ENCODE results near the gene NEK4. TPM values are rescaled to one million over a fixed set of nuclear protein-coding genes. Genes with fewer than 3 reads are reported as not detected.

Gene NEK4
- total and polyA plus RNA-seq, 8 donors: 23.6 to 35.0 (median 28.5) TPM

DNA sequence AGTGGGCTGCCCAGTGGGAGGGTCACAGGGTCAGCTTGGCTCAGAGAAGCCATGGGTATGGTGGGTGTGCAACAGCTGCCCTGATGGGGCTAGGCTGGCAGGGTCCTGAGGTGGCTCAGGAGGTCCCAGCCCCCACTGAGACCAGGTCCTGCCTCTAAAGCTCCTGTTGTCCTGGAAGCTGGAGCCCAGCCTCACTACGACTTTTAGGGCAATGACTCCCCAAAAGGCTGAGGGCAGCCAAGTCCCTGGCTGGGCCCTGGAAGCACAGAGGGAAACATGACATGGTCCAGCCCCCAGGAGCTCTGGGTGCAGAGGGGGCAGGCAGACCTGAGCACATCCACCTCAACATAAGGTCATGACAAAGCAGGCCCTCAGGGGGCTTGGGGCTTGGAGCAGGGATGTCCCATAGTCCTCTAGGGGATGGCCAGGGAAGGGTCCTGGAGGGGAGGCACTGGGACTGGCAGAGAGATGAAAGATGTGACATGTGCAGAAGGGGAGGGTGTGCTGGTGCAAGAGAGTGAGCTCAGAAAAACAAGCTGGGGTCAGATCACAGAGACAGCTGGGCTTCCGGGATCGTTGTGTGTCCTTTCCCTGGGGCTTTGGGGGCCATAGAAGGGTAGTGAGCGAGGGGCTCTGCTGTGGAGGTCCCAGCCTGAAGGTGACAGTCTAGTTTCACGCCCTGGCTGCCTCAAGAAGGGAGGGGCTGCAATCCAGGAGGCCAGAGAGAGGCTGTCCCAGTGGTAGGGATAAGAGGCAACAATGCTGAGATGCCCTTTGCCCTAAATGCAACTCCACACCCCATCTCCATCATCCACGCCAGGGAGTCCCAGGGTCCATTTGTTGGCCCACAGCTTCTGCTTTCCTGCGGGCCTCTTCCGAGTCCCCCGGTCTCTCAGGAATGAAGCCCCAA lies 23.2 kb upstream of the NEK4 start:
- no peaks in the 10 kb centered on the region for H3K9me3 ChIP-seq
- ATAC-seq: no peak
- no peak overlapping the region for H3K4me3 ChIP-seq
- no peak overlapping the region for H3K27ac ChIP-seq
- DNase-seq: peak in 1 of 4 donors; percentile 27
- no peaks in the 10 kb centered on the region for H3K4me1 ChIP-seq
- no peaks in the 10 kb centered on the region for H3K27me3 ChIP-seq
- TF ChIP-seq, protein P1, sequence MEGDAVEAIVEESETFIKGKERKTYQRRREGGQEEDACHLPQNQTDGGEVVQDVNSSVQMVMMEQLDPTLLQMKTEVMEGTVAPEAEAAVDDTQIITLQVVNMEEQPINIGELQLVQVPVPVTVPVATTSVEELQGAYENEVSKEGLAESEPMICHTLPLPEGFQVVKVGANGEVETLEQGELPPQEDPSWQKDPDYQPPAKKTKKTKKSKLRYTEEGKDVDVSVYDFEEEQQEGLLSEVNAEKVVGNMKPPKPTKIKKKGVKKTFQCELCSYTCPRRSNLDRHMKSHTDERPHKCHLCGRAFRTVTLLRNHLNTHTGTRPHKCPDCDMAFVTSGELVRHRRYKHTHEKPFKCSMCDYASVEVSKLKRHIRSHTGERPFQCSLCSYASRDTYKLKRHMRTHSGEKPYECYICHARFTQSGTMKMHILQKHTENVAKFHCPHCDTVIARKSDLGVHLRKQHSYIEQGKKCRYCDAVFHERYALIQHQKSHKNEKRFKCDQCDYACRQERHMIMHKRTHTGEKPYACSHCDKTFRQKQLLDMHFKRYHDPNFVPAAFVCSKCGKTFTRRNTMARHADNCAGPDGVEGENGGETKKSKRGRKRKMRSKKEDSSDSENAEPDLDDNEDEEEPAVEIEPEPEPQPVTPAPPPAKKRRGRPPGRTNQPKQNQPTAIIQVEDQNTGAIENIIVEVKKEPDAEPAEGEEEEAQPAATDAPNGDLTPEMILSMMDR (IDR thresholded peaks at IDR 0.05): no peak
- H3K36me3 ChIP-seq: no peaks in the 10 kb centered on the region
- intact Hi-C loops (cut with DNase I): no loop called here

DNA sequence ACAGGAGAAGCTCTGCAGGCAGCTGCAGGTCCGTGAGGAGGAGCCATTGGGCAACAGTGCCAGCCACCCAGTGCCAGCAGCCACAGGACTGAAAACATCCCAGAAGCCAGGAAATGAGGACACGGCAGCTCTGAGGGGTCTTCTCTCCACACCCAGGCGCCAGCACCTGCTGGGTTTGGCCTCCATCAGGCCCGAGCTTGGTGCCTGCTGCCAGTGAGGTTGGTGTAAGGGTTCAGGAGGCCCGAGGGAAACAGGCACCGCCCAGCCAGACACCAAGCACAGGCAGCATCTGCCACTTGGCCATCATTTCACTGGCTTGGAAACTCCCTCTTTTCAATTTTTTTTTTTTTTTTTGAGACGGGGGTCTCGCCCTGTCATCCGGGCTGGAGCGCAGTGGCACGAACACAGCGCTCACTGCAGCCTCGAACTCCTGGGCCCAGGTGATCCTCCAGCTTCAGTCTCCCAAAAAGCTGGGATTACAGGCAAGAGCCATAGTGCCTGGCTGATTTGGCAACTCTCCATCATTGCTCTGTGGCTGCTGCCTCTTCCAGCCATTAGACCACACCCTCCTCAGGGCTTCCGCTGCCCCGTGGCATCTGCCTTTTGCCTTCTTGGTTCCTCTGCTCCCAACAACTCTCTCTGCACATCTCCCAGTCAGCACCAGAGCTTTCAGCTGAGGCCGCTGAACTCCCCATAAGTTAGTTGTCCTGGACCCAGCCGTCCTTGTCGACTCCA lies 22.4 kb upstream of the NEK4 start:
- ATAC-seq (no peak), DNase-seq (peak in 1 of 4 donors; percentile 38)
- Histone ChIP-seq H3K36me3 (no peaks in the 10 kb centered on the region), H3K9me3 (no peaks in the 10 kb centered on the region), H3K27me3 (no peaks in the 10 kb centered on the region), H3K27ac (no peak overlapping the region), H3K4me3 (no peak overlapping the region), H3K4me1 (no peaks in the 10 kb centered on the region)
- intact Hi-C loops (cut with DNase I): no loop called here
- TF ChIP-seq, protein P1 (IDR thresholded peaks at IDR 0.05): no peak

DNA sequence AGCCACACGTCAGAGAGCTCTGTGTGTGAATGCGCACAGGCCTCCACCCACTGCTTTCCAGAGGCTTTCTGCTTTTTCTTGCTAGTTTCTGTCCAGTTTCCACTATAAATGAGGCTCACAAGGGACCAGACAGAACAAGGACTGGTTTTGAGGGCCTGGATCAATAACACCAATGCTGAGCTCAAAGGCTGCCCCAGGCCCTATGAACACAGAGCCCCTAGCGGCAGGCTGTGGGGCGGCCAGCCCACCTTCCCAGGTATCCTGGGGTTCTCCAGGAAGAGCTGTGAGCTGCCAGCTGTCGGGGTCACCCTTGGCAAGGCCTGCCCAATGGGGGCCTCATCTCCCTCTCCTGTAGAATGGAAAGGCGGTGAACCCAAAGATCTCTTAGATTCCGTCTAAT lies 21.7 kb upstream of the NEK4 start:
- peak in 1 of 4 donors; percentile 40 for DNase-seq
- Histone ChIP-seq H3K36me3 (no peaks in the 10 kb centered on the region), H3K4me3 (no peak overlapping the region), H3K9me3 (no peaks in the 10 kb centered on the region), H3K27me3 (no peaks in the 10 kb centered on the region), H3K4me1 (no peaks in the 10 kb centered on the region), H3K27ac (no peak overlapping the region)
- intact Hi-C loops (cut with DNase I): no loop called here
- no peak for ATAC-seq
- TF ChIP-seq, protein P1 (IDR thresholded peaks at IDR 0.05): no peak

DNA sequence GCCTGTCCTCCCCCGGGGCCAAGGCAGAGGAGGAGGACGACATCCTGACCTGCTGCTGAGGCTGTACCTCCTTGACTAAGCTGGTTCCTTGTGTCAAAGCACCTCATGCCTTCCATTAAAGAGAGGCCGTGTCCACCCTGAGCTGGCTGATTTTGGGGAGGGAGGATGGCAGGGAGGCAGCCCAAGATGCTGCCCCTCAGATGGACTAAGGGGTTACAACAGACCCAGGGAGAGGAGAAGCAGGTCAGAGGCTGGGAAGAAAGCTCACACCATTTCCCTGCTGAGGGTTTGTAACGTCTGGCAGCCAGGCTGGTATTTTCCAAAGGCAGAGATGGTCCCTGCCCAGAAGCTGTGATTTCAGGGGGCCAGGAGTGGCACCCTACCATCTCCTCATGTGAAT lies 21.2 kb upstream of the NEK4 start:
- DNase-seq (no peak), ATAC-seq (no peak)
- H3K27ac ChIP-seq: no peak overlapping the region
- no peaks in the 10 kb centered on the region for H3K4me1 ChIP-seq
- intact Hi-C loops (cut with DNase I): no loop called here
- H3K4me3 ChIP-seq: no peak overlapping the region
- H3K9me3 ChIP-seq: no peaks in the 10 kb centered on the region
- TF ChIP-seq, protein P1 (IDR thresholded peaks at IDR 0.05): no peak
- no peaks in the 10 kb centered on the region for H3K27me3 ChIP-seq
- H3K36me3 ChIP-seq: no peaks in the 10 kb centered on the region

DNA sequence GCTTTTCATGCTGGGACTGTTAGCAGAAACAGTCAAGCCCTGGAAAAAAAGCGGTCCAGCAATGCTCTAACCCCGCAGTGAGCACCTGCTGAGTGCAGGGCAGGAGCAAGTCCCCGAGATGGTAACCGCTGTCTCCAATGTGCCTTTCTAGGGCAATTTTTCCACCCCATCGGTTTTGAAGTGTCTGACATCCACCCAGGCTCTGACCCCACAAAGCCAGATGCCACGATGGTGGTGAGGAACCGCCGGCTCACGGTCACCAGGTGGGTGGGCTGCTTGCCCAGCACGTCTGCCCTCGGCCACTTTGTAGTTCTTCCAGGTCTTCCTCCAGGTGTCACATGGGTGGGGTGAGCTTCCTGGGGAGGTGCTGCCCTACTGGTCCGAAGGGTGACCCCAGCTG lies 20.6 kb upstream of the NEK4 start:
- TF ChIP-seq, protein P1 (IDR thresholded peaks at IDR 0.05): no peak
- Histone ChIP-seq H3K27ac (no peak overlapping the region), H3K4me1 (no peaks in the 10 kb centered on the region), H3K27me3 (no peaks in the 10 kb centered on the region), H3K4me3 (no peak overlapping the region), H3K9me3 (no peaks in the 10 kb centered on the region), H3K36me3 (no peaks in the 10 kb centered on the region)
- intact Hi-C loops (cut with DNase I): no loop called here
- ATAC-seq (no peak), DNase-seq (peak in 1 of 4 donors; percentile 67)
